T-helper 2 cell (primary cell): Measurements from ENCODE around the gene SAMD1.
"Not testable (repeated sequence)": the region's sequence is repeated elsewhere in the genome, so short reads cannot be mapped to it uniquely, and the experiment has no call there.

Source experiments
- DNase-seq, 5 experiments: peaks; one replicate each; pipeline versions ENCODE4 v3.0.0 to v3.0.0-alpha.2; 2012 to 2022

Gene SAMD1

DNA sequence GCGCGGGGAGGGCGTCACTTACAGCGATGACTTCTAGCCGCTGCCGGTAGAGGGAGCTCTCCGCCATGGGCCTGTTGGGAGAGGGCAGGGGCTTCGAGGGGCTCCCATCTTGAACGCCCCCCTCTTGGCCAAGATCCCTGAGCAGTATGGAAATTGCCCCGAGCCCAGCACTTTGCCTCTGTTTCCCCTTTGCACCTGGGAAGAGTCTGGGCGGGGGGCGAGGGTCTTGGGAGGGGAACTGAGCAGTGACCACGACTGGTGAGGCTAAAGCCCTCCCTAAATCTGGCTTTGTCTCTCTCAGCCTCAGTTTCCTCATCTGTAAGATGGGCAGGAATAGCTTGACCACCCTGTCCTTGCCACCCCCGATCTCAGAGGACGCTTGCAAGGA lies 31.5 kb downstream of the SAMD1 start:
- DNase-seq, result peak in 2 of 5 experiments; percentile 42 to 43

DNA sequence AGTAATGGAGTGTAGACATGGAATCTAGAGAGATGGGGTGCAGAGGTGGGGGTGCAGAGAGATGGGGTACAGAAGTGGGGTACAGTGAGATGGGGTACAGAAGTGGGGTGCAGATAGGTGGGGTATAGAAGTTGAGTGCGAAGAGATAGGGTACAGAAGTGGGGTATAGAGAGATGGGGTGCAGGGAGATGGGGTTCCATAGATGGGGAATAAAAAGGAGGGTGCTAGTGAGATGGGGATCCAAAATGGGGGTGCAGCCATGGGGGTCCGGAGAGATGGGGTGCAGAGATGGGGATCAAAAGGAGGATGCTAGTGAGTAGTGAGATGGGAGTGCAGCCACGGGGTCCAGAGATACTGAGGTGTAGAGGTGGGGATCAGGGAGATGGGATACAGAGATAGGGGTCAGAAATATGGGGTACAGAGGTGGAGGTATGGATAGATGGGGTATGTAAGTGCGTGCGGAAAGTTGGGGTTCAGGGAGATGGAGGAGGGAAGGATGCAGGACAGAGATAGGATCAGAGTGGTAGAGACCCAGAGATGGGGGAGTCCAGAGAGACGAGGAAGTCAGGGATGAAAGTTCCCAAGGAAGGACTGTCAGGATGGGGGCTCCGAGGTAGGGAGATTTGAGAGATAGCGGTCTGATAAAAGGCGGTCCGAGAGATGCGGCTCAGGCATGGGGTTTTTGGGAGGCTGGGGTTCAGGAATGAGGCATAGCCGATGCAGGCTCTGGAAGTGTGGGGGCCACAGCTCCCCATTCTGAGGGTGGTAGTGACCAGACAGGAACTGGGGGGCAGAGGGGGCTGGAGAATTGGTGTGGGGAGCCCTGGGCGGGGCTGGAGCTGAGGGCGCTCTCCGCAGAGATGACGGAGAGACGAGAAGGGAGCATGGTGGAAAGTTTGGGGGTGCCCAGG lies 32.1 kb downstream of the SAMD1 start:
- no peak for DNase-seq

DNA sequence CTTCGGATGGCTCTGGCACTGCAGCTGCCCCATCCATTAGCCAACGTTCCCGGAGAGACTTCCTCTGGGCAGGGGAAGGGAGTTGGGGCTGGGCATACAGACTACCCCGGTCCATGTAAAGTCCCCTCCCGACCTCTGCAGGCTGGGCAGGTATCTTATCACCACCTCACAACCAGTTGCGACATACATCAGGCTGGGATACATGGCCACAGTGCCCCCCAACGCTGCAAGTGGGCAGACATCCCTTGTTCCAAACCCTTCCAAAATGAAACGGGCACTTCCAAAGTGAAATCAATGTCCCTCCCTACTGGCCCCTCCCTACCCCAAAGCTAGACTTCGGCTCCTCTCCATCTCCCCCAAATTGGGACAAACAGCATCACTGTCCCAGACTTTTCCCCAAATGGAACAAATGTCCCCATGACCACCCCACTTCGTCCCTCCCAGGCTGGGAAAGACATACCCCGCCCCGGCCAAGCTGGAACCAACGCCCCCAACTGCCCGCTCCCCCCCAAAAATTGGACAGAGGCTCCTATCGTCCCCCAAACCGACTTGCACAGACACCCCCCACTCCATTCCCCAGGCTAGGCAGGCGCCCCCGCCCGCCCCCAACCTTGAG lies 33.7 kb downstream of the SAMD1 start:
- no peak for DNase-seq

DNA sequence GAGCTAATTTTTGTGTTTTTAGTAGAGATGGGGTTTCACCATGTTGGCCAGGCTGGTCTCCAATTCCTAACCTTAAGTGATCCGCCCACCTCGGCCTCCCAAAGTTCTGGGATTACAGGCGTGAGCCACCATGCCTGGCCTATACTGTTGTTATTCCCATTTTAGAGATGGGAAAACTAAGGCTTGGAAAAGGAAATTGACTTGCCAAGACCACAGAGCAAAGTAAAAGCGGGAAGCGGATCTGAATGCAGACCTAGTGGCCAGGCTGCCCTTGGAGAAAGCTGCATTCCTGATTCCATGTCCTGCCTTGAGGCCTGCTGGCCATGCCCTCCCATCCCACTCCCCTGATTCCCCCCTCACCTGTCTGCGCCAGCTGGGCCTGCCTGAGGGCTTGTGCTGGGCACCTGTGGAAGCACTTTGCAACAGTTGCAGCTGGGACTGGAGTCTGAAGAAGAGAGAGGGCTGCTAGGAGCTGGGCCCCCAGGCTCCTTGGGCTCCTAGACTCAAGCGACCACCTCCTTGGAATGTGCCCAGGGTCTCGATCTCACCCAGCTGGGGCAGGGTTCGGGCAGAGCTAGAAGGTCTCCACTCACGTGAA lies 34.4 kb downstream of the SAMD1 start:
- no peak for DNase-seq

DNA sequence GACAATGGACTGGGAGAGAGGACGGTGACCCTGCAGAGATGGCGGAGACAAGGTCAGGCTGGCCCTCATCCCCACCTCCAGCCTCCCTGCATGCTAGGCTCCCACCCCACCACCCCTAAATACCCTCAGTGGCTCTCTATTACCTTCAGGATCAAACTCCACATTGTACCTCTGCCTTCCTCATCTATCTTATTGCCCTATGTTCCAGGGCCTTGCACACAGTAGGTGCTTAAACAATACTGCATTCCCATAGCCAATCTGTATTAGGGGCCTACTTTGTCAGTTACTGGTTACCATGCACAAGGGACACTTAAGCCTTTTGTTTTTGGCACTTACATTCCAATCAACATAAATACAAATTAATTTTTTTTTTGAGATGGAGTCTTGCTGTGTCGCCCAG lies 35.2 kb downstream of the SAMD1 start:
- no peak for DNase-seq

DNA sequence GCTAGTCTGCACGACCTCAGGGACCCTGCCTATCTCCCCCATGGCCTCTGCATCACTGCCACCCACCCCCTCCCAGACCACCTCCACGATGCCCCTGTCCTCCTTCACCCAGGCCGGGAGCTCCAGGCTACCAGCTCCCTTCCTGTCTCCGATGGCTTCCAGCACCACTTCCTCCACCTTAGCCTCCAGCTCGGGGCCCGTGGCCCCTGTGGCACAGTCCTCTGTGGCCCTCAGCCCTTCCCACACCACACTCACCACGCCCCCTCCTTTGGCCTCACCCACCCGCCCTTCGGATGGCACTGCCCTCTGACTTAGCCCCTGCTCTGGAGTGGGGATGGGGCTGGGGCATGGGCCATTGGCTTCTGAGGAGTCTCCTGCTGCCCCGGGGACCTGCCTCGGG lies 35.8 kb downstream of the SAMD1 start:
- no peak for DNase-seq

DNA sequence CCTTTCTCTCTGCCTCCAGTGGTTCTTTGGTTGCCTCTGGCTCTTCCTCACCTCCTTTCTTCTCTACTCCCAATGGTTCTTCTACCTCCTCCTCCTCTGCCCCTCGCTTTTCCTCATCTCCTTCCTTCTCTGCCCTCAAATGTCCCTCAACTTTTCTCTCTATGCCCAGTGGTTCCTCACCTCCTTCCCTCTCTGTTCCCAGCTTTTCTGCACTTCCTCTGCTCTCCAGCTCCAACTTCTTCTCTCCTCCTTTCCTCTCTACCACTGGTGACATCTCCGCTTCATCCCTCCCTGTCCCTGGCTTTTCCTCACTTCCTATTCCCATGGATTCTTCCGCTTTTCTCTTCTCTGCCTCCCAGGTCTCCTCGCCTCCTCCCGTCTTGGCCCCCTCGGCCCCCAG lies 36.5 kb downstream of the SAMD1 start:
- no peak for DNase-seq

DNA sequence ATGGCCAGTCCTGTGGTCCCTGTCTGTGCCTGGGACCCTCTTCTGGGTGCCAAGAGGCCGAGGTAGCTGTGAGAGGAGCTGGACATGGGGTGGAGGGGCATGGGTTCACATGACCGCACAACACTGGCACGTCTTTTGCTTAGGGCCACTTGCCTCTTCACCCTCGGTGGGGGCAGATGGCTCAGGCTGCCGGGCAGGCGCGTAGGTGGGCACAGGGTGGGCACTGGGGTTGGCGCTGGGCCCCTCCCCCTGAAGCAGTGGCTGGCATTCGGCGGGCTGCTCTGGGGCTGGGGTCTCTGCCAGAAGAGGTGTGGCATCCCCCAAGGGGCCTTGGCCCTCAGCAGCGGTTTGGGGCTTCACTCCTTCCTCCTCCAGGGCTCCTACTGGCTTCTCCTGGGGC lies 37.1 kb downstream of the SAMD1 start:
- no peak for DNase-seq

DNA sequence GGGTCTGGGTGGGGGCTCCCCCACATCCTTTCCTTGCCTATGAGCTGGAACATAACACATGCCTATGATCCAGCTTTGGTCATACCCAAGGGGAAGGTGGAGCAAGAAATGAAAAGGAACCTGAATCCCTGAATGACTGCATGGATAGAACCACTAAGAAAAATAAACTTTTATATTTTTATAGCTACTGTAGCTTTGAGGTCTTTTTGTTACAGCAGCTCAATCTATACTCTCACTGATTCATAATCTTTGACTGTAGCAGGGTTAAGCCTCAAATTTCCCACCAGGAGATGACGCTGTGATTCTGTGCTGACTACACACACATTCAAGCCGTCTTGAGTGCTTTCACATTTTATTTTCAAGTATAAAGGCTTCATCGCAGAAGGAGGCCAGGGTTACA lies 37.5 kb downstream of the SAMD1 start:
- no peak for DNase-seq

DNA sequence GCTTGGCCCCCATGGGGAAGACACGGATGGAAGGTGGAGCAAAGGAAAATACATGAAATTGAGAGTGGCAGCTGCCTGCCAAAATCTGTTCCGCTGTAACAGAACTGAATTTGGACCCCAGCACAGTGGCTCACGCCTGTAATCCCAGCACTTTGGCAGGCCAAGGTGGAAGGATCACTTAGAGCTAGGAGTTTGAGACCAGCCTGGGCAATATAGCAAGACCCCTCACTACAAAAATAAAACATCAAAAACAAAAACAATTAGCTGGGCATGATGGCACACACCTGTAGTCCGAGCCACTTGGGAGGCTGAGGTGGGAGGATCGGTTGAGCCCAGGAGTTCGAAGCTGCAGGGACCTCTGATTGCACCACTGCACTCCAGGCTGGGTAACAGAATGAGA lies 38.1 kb downstream of the SAMD1 start:
- no peak for DNase-seq

DNA sequence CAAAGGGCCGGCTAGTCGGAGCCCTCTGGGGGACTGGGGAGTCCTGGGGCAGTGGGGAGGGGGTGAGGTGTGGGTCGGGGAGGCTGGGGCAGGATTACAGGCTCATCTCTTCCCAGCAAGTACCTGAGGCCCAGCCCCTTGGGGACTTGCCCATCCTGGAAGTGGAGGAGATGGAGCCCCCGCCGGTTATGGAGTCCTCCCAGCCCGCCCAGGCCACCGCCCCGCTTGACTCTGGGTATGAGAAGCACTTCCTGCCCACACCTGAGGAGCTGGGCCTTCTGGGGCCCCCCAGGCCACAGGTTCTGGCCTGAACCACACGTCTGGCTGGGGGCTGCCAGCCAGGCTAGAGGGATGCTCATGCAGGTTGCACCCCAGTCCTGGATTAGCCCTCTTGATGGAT lies 38.6 kb downstream of the SAMD1 start:
- DNase-seq, result no peak

DNA sequence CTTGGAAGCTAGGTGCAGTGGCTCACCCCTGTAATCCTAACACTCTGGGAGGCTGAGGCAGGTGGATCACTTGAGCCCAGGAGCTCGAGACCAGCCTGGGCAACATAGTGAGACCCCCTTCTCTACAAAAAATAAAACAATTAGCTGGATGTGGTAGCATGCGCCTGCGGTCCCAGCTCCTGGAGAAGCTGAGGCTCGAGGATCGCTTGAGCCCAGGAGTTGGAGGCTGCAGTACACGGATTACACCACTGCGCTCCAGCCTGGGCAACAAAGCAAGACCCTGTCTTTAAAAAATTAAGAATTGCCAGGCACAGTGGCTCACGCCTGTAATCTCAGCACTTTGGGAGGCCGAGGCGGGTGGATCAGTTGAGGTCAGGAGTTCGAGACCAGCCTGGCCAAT lies 39.6 kb downstream of the SAMD1 start:
- not testable (repeated sequence) for DNase-seq

DNA sequence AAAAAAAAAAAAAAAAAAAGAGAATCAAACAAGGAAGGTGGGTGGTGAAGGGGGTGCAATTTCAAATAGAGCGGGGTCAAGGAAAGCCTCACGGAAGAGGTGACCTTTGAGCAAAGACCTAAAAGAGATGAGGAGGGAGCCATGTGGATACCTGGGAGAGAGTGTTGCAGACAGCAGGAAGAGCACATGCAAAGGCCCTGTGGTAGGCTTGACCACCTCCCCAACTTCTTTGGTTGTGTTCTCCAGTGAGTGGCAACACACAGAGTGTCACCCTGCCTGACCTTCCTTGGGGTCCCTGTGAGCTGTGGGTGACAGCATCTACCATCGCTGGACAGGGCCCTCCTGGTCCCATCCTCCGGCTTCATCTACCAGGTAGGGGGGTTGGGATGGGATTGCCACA lies 40.0 kb downstream of the SAMD1 start:
- no peak for DNase-seq

DNA sequence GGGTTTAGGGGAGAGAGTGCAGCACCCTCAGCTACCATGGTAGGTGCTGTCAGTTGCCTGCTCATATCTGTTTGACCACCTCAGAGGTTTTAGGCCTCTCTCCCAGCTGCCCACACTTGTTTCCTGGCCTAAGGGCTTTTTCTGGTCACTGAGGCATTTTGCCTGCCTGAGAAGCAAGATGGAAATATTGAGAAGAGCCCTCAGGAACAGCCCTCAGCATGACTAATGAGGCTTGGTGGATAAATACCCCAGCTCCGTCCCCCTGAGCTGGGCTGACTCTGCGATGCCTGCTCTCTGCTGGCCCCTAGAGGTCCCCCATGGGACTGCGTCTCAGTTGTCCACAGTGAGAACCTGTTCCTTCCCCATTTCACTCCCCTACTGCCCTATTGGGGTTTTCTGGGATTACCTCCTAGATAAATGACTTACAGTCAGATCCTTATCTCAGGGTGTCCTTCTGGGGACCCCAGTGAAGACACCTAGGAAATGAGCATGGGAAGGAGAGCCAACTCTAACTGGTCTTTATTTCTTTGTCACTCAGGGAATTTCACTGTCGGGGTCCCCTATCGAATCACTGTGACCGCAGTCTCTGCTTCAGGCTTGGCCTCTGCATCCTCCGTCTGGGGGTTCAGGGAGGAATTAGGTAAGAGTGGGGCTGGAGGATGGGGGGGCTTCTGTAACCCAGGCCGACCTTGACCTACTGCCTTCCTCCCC lies 42.0 kb downstream of the SAMD1 start:
- peak; percentile 50 to 64 (median 53) for DNase-seq

DNA sequence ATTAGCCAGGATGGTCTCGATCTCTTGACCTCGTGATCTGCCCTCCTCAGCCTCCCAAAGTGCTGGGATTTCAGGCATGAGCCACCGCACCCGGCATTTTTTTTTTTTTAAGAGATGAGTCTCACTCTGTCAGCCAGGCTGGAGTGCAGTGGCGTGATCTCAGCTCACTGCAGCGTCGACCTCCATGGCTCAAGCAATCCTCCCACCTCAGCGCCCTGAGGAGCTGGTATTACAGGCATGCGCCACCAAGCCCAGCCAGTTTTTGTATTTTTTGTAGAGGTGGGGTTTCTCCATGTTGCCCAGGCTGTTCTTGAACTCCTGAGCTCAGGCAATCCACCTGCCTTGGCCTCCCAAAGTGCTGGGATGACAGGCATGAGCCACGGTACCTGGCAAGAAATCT lies 42.7 kb downstream of the SAMD1 start:
- DNase-seq, result not testable (repeated sequence)

DNA sequence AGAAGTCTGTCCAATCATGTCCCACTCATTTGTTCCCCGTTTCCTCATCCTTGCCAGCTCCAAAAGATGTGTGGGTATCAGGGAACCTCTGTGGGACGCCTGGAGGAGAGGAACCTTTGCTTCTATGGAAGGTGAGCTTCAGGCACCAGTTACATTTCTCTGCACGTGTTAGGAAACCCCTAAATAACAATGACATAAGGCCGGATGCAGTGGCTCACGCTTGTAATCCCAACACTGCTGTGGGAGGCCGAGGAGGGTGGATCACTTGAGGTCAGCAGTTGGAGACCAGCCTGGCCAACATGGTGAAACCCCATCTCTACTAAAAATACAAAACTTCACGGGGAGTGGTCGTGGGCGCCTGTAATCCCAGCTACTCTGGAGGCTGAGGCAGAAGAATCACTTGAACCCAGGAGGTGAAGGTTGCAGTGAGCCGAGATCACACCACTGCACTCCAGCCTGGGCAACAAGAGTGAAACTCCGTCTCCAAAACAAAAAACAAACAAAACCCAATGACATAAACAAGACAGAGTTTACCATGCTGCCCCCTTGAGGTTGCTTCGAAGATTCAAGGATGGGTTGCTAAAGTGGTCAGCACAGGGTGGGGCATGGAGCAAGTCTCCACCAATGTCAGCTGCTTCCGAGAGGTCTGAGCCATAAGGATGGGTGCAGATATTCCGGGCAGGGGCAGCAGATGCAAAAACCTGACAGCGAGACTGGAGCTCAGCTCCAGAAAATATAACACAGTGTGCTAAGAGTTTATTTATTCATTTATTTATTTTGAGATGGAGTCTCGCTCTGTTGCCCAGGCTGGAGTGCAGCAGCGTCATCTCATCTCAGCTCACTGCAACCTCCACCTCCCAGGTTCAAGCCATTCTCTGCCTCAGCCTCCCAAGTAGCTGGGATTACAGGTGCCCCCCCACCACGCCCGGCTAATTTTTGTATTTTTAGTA lies 47.6 kb downstream of the SAMD1 start:
- peak in 3 of 5 experiments; percentile 28 to 71 (median 42) for DNase-seq

DNA sequence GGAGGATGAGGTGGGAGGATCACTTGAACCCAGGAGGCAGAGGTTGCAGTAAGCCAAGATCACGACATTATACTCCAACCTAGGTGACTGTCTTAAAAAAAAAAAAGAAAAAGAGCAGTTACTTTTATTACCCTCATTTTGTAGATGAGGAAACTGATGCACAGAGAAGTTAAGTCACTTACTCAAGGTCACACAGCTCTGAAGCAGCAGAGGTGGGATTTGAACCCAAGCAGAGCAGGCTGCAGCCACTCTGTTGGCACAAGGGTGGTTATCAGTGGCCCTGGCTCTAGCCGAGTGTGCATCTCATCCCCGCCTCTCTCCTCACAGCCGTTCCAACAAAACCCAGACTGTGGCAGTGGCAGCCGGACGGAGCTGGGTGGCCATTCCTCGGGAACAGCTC lies 51.4 kb downstream of the SAMD1 start:
- DNase-seq, result no peak
